Measurements from ENCODE around the gene ABI2. TPM values are rescaled to one million over a fixed set of nuclear protein-coding genes. Genes with fewer than 3 reads are reported as not detected.
A peak's percentile ranks its signal among the peaks of the same experiment; 100 is the strongest.
"Not testable (repeated sequence)": the region's sequence is repeated elsewhere in the genome, so short reads cannot be mapped to it uniquely, and the experiment has no call there.

Gene ABI2
- total RNA-seq, 1 donor from 2014 or later: 4.7 TPM

- FAIRE-seq: no peak
- TF ChIP-seq CTCF (IDR thresholded peaks at IDR 0.05; ENCODE audit: insufficient read depth, low read length, severe bottlenecking): no peak
Observed at GRCh38 chr2:203360833-203361430, 32.7 kb downstream of the ABI2 start.

GRCh38 chr2:203361495-203361894, 33.3 kb downstream of the ABI2 start:
- Histone ChIP-seq H3K27me3 (ENCODE audit: control insufficient read depth, insufficient read depth, low read length) (no peaks in the 10 kb centered on the region), H3K4me3 (ENCODE audit: low read depth, low read length) (no peak overlapping the region), H3K36me3 (ENCODE audit: control insufficient read depth, insufficient read depth, low read length) (no peaks in the 10 kb centered on the region)
- no peak for FAIRE-seq
- no peak for TF ChIP-seq CTCF (IDR thresholded peaks at IDR 0.05; ENCODE audit: insufficient read depth, low read length, severe bottlenecking)
- DNase-seq (ENCODE audit: low read depth): no peak

More at GRCh38 chr2:203360833-203361430, 32.7 kb downstream of the ABI2 start:
- Histone ChIP-seq H3K36me3 (ENCODE audit: control insufficient read depth, insufficient read depth, low read length) (no peaks in the 10 kb centered on the region), H3K4me3 (ENCODE audit: low read depth, low read length) (no peak overlapping the region), H3K27me3 (ENCODE audit: control insufficient read depth, insufficient read depth, low read length) (no peaks in the 10 kb centered on the region)
- peak; percentile 6 for DNase-seq (ENCODE audit: low read depth)

- no peak overlapping the region for H3K4me3 ChIP-seq (ENCODE audit: low read depth, low read length)
- DNase-seq (ENCODE audit: low read depth) (no peak), FAIRE-seq (no peak)
- TF ChIP-seq CTCF (IDR thresholded peaks at IDR 0.05; ENCODE audit: insufficient read depth, low read length, severe bottlenecking): no peak
- H3K36me3 ChIP-seq (ENCODE audit: control insufficient read depth, insufficient read depth, low read length): no peaks in the 10 kb centered on the region
- H3K27me3 ChIP-seq (ENCODE audit: control insufficient read depth, insufficient read depth, low read length): no peaks in the 10 kb centered on the region
Observed at GRCh38 chr2:203361922-203362321, 33.7 kb downstream of the ABI2 start.

GRCh38 chr2:203366639-203367466, 38.7 kb downstream of the ABI2 start:
- no peak for TF ChIP-seq CTCF (IDR thresholded peaks at IDR 0.05; ENCODE audit: insufficient read depth, low read length, severe bottlenecking)
- H3K36me3 ChIP-seq (ENCODE audit: control insufficient read depth, insufficient read depth, low read length): no peaks in the 10 kb centered on the region
- DNase-seq (ENCODE audit: low read depth) (no peak), FAIRE-seq (no peak)
- H3K27me3 ChIP-seq (ENCODE audit: control insufficient read depth, insufficient read depth, low read length): no peaks in the 10 kb centered on the region
- no peak overlapping the region for H3K4me3 ChIP-seq (ENCODE audit: low read depth, low read length)

GRCh38 chr2:203372706-203373105, 44.5 kb downstream of the ABI2 start:
- not testable (repeated sequence) for DNase-seq (ENCODE audit: low read depth); H3K36me3 ChIP-seq (ENCODE audit: control insufficient read depth, insufficient read depth, low read length); FAIRE-seq

GRCh38 chr2:203376173-203376572, 48.0 kb downstream of the ABI2 start:
- DNase-seq (ENCODE audit: low read depth) (no peak), FAIRE-seq (no peak)
- Histone ChIP-seq H3K36me3 (ENCODE audit: control insufficient read depth, insufficient read depth, low read length) (no peaks in the 10 kb centered on the region), H3K27me3 (ENCODE audit: control insufficient read depth, insufficient read depth, low read length) (no peaks in the 10 kb centered on the region), H3K4me3 (ENCODE audit: low read depth, low read length) (no peak overlapping the region)
- no peak for TF ChIP-seq CTCF (IDR thresholded peaks at IDR 0.05; ENCODE audit: insufficient read depth, low read length, severe bottlenecking)

More at GRCh38 chr2:203372706-203373105, 44.5 kb downstream of the ABI2 start:
- not testable (repeated sequence) for H3K27me3 ChIP-seq (ENCODE audit: control insufficient read depth, insufficient read depth, low read length); H3K4me3 ChIP-seq (ENCODE audit: low read depth, low read length)
